Measurements from ENCODE around the gene ERGIC1.
"Not testable (repeated sequence)": the region's sequence is repeated elsewhere in the genome, so short reads cannot be mapped to it uniquely, and the experiment has no call there.

The ERGIC1 gene

GRCh38 chr5:172883066-172883465 lies 49.0 kb downstream of the ERGIC1 start:
- no peak for DNase-seq

DNA sequence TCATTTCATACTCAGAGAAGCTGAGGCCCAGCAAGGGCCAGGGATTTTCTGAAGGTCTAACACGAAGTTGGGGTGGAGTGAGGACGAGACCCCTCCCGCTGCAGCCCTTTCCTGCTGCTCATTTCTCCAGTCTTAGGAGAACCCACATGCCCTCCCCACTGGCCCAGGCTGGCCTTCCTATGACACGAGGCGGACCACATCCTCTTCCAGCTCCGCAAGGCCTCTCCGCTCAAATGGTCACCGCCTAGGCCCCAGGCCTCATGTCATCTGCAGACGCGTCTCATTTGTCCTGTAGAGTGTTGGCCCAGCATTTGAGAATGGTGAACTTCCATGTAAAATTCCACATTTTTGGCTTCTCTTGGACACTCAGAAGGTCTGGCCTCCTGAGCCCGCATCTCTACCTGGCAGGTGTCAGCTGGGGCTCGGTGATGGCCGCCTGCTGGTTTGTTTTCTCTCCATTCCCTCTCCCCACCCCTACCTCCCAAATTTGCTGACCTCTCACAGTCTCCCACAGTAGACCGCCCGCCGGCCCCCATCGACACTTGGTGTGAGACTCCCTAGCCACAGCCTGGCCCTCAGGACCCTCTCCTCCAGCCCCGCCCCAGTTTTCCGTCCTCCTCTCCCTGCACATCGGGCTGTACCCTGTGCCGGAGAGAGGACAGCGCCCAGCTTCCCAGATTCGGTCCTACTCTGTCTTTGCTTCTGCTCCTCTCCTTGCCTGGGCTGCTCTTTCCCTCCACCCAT lies 51.7 kb downstream of the ERGIC1 start:
- no peak for DNase-seq

DNA sequence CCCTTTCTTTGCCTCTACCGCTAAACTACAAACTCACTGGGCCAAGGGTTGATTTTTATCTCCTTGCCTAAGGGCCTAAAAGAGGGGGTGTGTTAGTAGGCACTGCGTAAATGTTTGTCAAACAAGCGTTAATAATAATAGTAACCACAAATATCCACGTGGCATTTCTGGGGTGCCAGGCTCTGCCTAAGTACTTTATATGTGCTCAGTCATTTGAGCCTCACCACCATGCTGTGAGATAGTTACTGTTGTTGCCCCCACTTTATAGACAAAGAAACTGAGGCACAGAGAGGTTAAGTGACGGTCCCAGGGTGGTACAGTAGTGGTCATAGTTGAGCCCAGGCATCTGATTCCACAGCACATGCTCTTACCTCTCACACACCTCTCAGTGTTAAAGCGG lies 52.4 kb downstream of the ERGIC1 start:
- no peak for DNase-seq

DNA sequence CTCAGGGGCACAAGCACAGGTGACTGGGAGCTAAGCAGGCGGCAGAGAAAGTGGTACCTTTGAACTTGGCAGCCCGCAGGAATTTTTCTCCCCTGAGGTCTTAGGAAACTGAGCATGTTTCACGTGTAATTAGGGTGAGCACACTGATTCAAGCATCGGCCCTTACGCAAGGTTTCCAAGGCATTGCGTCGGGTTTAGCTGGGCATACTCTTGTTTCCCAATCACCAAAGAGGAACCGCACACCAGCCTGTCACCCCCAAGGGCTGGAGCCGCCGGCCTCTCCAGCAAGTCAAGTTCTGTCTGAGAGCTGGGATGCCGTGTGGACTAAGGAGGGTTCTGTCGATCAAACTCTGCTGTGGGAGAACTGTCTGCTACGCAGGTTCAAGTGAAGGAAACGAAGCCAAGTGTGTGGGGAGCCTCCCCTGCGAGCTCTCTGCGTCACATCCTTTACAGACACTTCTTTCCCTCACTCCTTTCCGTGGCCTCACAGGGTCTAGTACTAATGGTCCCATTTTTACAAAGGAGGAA lies 53.0 kb downstream of the ERGIC1 start:
- DNase-seq, result no peak

DNA sequence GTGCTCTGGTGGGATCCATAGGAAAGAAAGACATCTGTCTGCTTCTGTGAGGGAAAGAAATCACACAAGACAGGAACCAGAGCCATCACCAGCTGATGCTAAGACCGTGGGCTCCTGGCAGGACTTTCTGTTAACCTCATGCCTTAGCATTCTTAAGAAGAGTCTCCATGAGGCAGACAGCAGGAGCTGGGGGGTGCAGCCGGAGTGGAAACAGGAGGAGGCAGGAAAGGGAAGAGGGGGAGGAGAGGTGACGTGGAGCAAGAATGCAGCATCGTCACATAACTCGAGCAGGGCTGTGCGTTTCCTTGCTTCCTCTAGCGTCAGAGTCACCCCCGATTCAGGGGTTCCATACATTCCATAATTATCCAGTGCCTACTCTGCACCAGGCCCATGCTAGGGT lies 53.6 kb downstream of the ERGIC1 start:
- no peak for DNase-seq

DNA sequence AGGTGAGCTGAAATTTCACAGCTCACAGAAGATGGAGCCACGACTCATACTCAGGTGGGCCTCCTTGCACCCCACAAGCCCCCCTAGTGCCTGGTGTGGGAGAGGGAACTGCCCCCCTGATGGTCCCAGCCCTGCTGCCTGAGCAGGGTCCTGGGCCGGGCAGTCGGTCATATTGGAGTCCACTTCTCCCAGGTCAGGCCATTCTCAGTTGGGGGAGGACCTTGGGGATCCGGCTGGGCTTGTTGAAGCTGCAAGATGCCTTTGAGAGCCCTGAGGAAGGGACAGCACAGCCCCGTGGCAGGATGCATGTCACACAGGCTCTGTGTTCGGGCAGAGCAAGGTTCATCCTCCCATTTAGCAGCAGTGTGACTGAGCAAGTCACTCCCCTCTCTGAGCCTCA lies 56.6 kb downstream of the ERGIC1 start:
- no peak for DNase-seq

GRCh38 chr5:172891716-172892421 lies 57.8 kb downstream of the ERGIC1 start:
- no peak for DNase-seq

DNA sequence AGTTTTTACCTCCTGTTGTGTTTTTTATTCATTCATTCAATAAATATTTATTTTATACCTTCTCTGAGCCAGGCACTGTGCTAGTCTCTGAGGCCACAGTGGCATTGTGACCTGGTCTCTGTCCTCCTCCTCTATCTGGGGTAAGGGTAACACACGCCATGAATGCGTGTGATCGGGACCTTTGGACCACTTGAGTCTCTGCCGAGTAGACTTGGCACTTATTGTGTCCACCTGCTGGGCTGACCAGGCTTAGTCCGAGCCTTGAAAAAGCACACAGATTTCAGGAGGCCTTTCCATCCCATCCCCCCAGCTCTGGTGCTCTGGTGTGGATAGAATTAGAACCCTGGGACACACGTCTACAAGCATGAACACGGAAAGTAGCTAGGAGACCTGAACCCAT lies 58.7 kb downstream of the ERGIC1 start:
- no peak for DNase-seq

- DNase-seq, result no peak
These were observed 60.8 kb downstream of the ERGIC1 start for GRCh38 chr5:172894767-172895388.

- DNase-seq, result no peak
These were observed 61.5 kb downstream of the ERGIC1 start for GRCh38 chr5:172895549-172895948.

DNA sequence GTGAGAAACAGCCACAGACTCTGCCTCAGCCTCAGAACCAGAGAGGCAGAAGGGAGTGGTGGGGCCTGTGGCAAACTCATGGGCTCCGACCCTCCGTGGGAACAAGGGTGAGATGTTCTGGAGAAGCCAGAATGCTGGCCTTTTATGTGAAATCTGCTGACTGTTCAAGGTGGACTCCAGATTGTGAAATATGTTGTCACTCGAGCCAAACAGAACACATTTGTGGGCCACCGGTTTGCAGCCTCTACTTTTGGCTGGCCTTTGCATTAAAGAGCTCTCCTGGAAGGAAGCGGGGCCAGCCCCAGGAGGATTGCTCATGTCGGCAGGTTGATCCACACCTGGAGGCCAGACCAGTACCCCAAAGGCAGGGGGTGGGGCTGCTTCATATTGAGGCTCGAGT lies 62.4 kb downstream of the ERGIC1 start:
- no peak for DNase-seq

GRCh38 chr5:172897067-172897466 lies 63.0 kb downstream of the ERGIC1 start:
- not testable (repeated sequence) for DNase-seq

GRCh38 chr5:172897481-172898217 lies 63.6 kb downstream of the ERGIC1 start:
- DNase-seq, result no peak

DNA sequence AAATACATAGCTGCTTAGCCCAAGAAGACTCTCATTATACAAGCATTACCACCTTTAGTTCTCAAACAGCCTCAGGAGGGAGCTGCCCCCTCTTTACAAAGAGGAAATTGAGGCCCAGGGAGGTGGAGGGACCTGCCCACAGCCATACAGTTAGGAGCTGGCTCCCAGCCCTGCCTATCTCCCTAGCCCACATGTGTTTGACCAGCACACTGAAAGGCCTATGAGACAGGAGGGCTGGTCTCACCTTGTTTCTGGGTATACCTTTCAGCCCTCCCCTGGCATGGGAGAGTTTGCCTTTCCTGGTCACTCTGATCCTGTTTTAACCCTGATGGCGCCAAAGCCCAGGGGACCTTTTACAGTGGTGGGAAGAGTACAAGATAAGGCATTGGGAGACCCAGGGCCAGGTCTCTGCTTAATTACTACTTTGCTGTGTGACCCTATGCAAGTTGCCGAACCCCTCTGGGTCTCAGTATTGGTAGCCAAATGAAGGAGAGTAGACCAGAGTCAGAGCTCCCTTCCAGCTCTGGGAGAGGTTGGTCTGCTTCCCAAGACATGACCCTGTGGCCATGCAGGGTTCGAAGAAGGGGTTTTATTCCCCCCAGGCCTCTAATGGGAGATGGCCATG lies 64.3 kb downstream of the ERGIC1 start:
- DNase-seq, result no peak

DNA sequence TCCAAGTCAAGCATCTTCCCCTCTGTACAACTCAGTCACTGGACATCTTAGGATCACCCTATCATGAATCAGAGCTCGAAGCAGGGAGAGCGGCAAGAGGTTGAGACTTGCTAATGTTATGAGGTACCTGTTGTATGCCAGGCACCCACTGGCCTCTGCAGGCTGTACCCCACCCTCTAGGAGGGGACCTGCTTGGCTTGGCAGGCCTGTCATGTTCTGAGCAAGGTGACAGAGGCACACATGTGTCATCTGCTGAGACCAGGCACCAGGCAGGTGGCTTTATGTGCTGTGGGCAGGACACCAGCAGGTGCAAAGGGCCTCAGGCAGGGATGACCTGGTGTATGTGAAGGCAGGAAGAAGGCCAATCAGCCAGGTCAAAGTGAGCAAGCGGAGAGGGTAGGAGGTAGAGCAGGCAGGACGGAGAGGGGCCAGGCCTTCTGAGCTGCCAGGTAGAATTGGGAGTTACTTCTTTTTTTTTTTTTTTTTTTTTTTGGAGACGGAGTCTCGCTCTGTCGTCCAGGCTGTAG lies 64.9 kb downstream of the ERGIC1 start:
- DNase-seq, result no peak

GRCh38 chr5:172899436-172899835 lies 65.4 kb downstream of the ERGIC1 start:
- no peak for DNase-seq

GRCh38 chr5:172901012-172901780 lies 67.1 kb downstream of the ERGIC1 start:
- DNase-seq, result no peak

- DNase-seq, result no peak
These were observed 67.9 kb downstream of the ERGIC1 start for GRCh38 chr5:172901788-172902496.

GRCh38 chr5:172902497-172903472 lies 68.7 kb downstream of the ERGIC1 start:
- no peak for DNase-seq

DNA sequence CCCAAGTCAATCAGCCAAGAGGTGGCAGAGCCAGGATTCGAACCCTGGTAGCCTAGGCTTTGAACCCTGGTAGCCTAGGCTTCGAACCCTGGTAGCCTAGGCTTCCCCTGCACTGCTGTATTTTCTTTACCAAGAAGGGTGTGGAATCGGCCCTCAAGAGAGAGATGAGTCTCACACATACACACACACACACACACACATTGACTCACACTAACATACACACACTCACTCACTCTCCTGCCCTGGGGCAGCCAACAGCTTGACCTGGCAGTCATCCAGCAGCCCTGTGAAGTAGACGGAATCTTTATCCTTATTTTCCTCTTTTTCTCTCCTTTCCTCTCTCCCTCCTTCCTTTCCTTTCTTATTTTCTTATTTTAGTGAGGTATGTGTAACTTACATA lies 69.7 kb downstream of the ERGIC1 start:
- no peak for DNase-seq
